Heart right ventricle (tissue), 16 donors: ENCODE measurements around the gene IKBKE. TPM values are rescaled to one million over a fixed set of nuclear protein-coding genes. Genes with fewer than 3 reads are reported as not detected.

Experiments
- ATAC-seq, 8 donors: fragments of 200-7000 bp; cut with Tn5 transposase; one replicate each; pipeline ENCODE4 v1.9.1; 2020; ENCODE audit warnings: mild to moderate bottlenecking in 8 of 8, moderate library complexity in 8 of 8, moderate number of reproducible peaks in 1 of 8
- DNase-seq, 2 donors: peaks; one replicate each; pipeline ENCODE4 v3.0.0-alpha.2; 2020
- H3K27ac ChIP-seq, 10 donors: fragments of 200-600 bp; sonication (generic) in 2 of 10; one replicate each; pipeline versions ENCODE4 v1.5.0 to v1.8.0; 2020 to 2022; ENCODE audit warnings: mild to moderate bottlenecking in 3 of 10
- H3K27me3 ChIP-seq, 7 donors: fragments of 200-600 bp; one replicate each; pipeline ENCODE4 v1.8.0; 2021 to 2022; ENCODE audit warnings: mild to moderate bottlenecking in 2 of 7
- H3K36me3 ChIP-seq, 9 donors: fragments of 200-600 bp; sonication (generic) in 1 of 9; one replicate each; pipeline versions ENCODE4 v1.5.0 to v1.8.0; 2020 to 2022; ENCODE audit warnings: mild to moderate bottlenecking in 2 of 9
- H3K4me1 ChIP-seq, 9 donors: fragments of 200-600 bp; sonication (generic) in 1 of 9; one replicate each; pipeline versions ENCODE4 v1.5.0 to v1.8.0; 2020 to 2022; ENCODE audit warnings: mild to moderate bottlenecking in 4 of 9
- H3K4me3 ChIP-seq, 10 donors: fragments of 200-600 bp; sonication (generic) in 2 of 10; one replicate each; pipeline versions ENCODE4 v1.5.0 to v1.8.0; 2020 to 2022; ENCODE audit warnings: mild to moderate bottlenecking in 7 of 10, moderate library complexity in 2 of 10
- H3K9me3 ChIP-seq, 11 donors: fragments of 200-600 bp in 10 of 11; sonication (generic) in 2 of 11; one replicate each; pipeline versions ENCODE4 v1.5.0 to v1.8.0; 2013 to 2022; ENCODE audit warnings: mild to moderate bottlenecking in 2 of 11, control low read depth in 1 of 11, moderate library complexity in 1 of 11
- CTCF ChIP-seq, 9 donors: fragments of 200-600 bp; sonication (generic) in 2 of 9; IDR thresholded peaks; one replicate each; pipeline versions ENCODE4 v1.5.0 to v1.8.0; 2021 to 2022; ENCODE audit warnings: antibody characterized with exemption in 9 of 9, mild to moderate bottlenecking in 5 of 9, moderate library complexity in 1 of 9
- WGBS, 2 donors: extraction: QIAGEN DNeasy Blood & Tissue Kit; methylation state at CpG; one replicate each; pipeline ENCODE4 v1.1.7; 2013; ENCODE audit warnings: inconsistent platforms in 1 of 2; 5-methylcytosine and 5-hydroxymethylcytosine counted together
- intact Hi-C, 10 donors: fragments of 100-400 bp; cut with DNase I; formaldehyde crosslinking; loops; one replicate each; pipeline versions ENCODE4 v1.11.1 to v1.14.2; 2022
- polyA plus RNA-seq, 2 donors: library from polyadenylated mRNA; stranded (reverse); fragments of 200-250 nt; gene quantifications; one replicate each; pipeline ENCODE4 v1.2.3, GENCODE V29; 2013
- total RNA-seq, 10 donors: library from RNA; stranded (reverse); fragmentation: NEBNext Ultra II Directional in 3 of 10; extraction: Animal tissue kit (Norgen Biotek cat#: 25700) in 3 of 10; gene quantifications; one replicate each; pipeline versions ENCODE4 v1.2.1 to v1.2.4, GENCODE V29; 2021 to 2023
- donor health status: Arrhythmogenic right ventricular cardiomyopathy.
- donor health status: ischemic (EF 13 %, LVEDD 7.1; RV severe dilation, severe dysfunction).
- donor health status: healthy with polysubstance abuse.
- donor health status: DM: no; HTN: yes; CAD: no.
- donor health status: DM: no; HTN: no; CAD: no.
- donor health status: ischemic (EF 25% LVEDD 6.9; RV normal size, moderate dysfunction).
- donor health status: ischemic (EF 25% LVEDD 5.7; RV mildly dilated, moderate dysfunction).
- donor health status: healthy.
- donor health status: DM: yes; HTN: yes; CAD: no.
- donor health status: Ischemic cardiomyopathy.
- donor health status: ischemic (EF 35%, LVEDD 5.7; RV mildly dilated, moderate dysfunction).
- donor health status: nonischemic (EF 11% LVEDD 7.7; RV severe dilation, severe dysfunction).
- donor health status: DM: yes; HTN: yes; CAD: no.
- donor health status: PGD.
- donor health status: ischemic (EF 29% LVEDD 5.4; RV normal size, mild dysfunction).
- donor health status: nonischemic (EF 23%, LVEDD 6.1; RV moderate dilation, normal function).

The IKBKE gene
- total and polyA plus RNA-seq, 12 donors = 0.29 to 5.4 (median 0.79) TPM

GRCh38 chr1:206490771-206491405, 20.6 kb downstream of the IKBKE start:
- Histone ChIP-seq H3K4me1 (peaks cover under 1 to 33% (median 27%) of the 10 kb centered on the region in 9 donors), H3K27me3 (no peaks in the 10 kb centered on the region), H3K36me3 (peaks cover 0 to 71% (median 0%) of the 10 kb centered on the region in 9 donors), H3K4me3 (no peak overlapping the region), H3K27ac (no peak overlapping the region), H3K9me3 (no peaks in the 10 kb centered on the region)
- 70 to 73% methylated on average over 12 of the region's 12 CpGs for WGBS, 2 donors
- no peak for TF ChIP-seq CTCF (IDR thresholded peaks at IDR 0.05)
- DNase-seq (no peak), ATAC-seq (no peak)
- intact Hi-C loops = loop anchor here (1.0 to 10.0 kb wide), 10 partner anchors 46 to 424 kb away; no protein-coding TSS in a partner anchor

DNA sequence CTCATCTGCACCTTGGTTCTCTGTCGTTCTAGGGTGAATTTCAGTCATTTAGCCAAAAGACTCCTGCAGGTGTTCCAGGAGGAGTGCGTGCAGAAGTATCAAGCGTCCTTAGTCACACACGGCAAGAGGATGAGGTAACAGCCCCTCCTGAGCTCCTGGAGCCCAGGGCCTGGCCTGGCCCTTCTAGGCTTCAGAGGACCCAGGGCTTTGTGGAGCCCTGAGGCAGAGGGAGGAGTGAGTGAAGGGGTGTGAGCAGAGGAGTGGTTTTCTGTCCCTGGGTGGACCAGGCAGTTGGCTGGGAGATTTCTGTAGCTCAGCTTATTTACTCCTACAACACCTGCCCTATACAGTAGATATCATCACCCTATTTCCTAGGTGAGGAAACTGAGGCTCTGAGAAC, 21.3 kb downstream of the IKBKE start:
- H3K9me3 ChIP-seq = no peaks in the 10 kb centered on the region
- 92 to 93% methylated on average over 4 of the region's 4 CpGs for WGBS, 2 donors
- no peak overlapping the region for H3K27ac ChIP-seq
- H3K36me3 ChIP-seq = peaks cover 0 to 68% (median 0%) of the 10 kb centered on the region in 9 donors
- peaks cover 8 to 40% (median 34%) of the 10 kb centered on the region in 9 donors for H3K4me1 ChIP-seq
- intact Hi-C loops = loop anchor here in 9 of 10 donors (2.0 to 10.0 kb wide), 9 partner anchors 46 to 423 kb away; no protein-coding TSS in a partner anchor
- DNase-seq = no peak
- H3K4me3 ChIP-seq = no peak overlapping the region
- TF ChIP-seq CTCF (IDR thresholded peaks at IDR 0.05) = no peak
- no peak for ATAC-seq
- H3K27me3 ChIP-seq = no peaks in the 10 kb centered on the region

- intact Hi-C loops = loop anchor here in 6 of 10 donors (5.0 to 10.0 kb wide), 5 partner anchors 45 to 422 kb away; no protein-coding TSS in a partner anchor
- peaks cover 8 to 37% (median 27%) of the 10 kb centered on the region in 9 donors for H3K4me1 ChIP-seq
These were observed 22.3 kb downstream of the IKBKE start for GRCh38 chr1:206492589-206492988.

DNA sequence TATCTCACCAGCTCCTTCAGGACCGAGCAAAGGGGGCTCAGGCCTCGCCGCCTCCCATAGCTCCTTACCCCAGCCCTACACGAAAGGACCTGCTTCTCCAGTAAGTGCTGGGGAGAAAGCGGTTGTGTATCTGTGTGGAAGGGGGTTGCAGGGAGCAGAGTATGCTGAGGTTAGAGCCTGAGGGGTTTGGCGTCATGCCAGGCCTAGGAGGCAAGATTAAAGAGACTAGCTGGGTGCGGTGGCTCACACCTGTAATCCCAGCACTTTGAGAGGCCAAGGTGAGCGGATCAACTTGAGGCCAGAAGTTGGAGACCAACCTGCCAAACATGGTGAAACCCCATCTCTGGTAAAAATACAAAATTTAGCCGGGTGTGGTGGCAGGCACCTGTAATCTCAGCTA, 23.0 kb downstream of the IKBKE start:
- intact Hi-C loops = loop anchor here in 6 of 10 donors (5.0 to 10.0 kb wide), 5 partner anchors 44 to 422 kb away; no protein-coding TSS in a partner anchor
- H3K27ac ChIP-seq = no peak overlapping the region
- H3K9me3 ChIP-seq = no peaks in the 10 kb centered on the region
- 94% methylated on average over 9 of the region's 9 CpGs for WGBS, 2 donors
- H3K4me1 ChIP-seq = peaks cover 8 to 35% (median 25%) of the 10 kb centered on the region in 9 donors
- H3K4me3 ChIP-seq = no peak overlapping the region
- TF ChIP-seq CTCF (IDR thresholded peaks at IDR 0.05) = no peak
- peaks cover 0 to 57% (median 0%) of the 10 kb centered on the region in 9 donors for H3K36me3 ChIP-seq
- H3K27me3 ChIP-seq = no peaks in the 10 kb centered on the region
- ATAC-seq (no peak), DNase-seq (no peak)

More at GRCh38 chr1:206492589-206492988, 22.3 kb downstream of the IKBKE start:
- H3K27ac ChIP-seq = no peak overlapping the region
- no peak for ATAC-seq
- no peak for DNase-seq
- WGBS, 2 donors = 98% methylated on average over 10 of the region's 10 CpGs
- H3K4me3 ChIP-seq = no peak overlapping the region
- no peaks in the 10 kb centered on the region for H3K9me3 ChIP-seq
- H3K36me3 ChIP-seq = peaks cover 0 to 59% (median 0%) of the 10 kb centered on the region in 9 donors
- H3K27me3 ChIP-seq = no peaks in the 10 kb centered on the region
- no peak for TF ChIP-seq CTCF (IDR thresholded peaks at IDR 0.05)
